Spleen (tissue), 7 donors: Measurements from ENCODE around the gene CYP26C1.

Experiments
- CTCF ChIP-seq, 11 experiments: fragments of 200-600 bp in 7 of 11; fragments of 450-650 bp in 4 of 11; sonication (generic) in 4 of 11; IDR thresholded peaks in 8 of 11; conservative IDR thresholded peaks in 3 of 11; 1 replicate in 7 of 11; 2 replicates in 4 of 11; pipeline versions ENCODE4 v1.4.0 to v1.8.0; 2016 to 2021; ENCODE audit warnings: antibody characterized with exemption in 11 of 11, inconsistent platforms in 4 of 11, mild to moderate bottlenecking in 1 of 11
- POLR2A ChIP-seq, 3 donors: fragments of 450-650 bp; IDR thresholded peaks; one replicate each; pipeline ENCODE4 v1.5.1; 2017; ENCODE audit warnings: antibody characterized with exemption in 3 of 3, mild to moderate bottlenecking in 1 of 3
- POLR2AphosphoS5 ChIP-seq, 3 donors: sonication (generic); formaldehyde crosslinking; IDR thresholded peaks; one replicate each; pipeline ENCODE4 v1.5.1; 2017; ENCODE audit warnings: antibody characterized with exemption in 3 of 3
- donor health status: DM: no; HTN: no; CAD: no; lungs with moderate emphysema.
- donor health status: DM: no; HTN: no; CAD: no.
- donor health status: DM: no; HTN: no; CAD: no.

GRCh38 chr10:93083743-93084539 is 23.3 kb downstream of the CYP26C1 start:
- no peak for TF ChIP-seq CTCF (IDR thresholded peaks at IDR 0.05 in 8 of 11, conservative IDR thresholded peaks at IDR 0.05 in 3 of 11)
- no peak for TF ChIP-seq POLR2AphosphoS5 (IDR thresholded peaks at IDR 0.05)
- TF ChIP-seq POLR2A (IDR thresholded peaks at IDR 0.05), result no peak
